Measurements from ENCODE around the gene DLL1.

GRCh38 chr6:170253910-170254269 is 37.0 kb downstream of the DLL1 start:
- TF ChIP-seq CTCF (conservative IDR thresholded peaks at IDR 0.05) (no peak), EZH2 (IDR thresholded peaks at IDR 0.05; ENCODE audit: low read depth) (no peak)

All from PC-9 (cell line).